IMR-90 (cell line): Measurements from ENCODE around the gene UBE3C. TPM values are rescaled to one million over a fixed set of nuclear protein-coding genes. Genes with fewer than 3 reads are reported as not detected.

Experiments used
- ATAC-seq: fragments of 200-7000 bp; cut with Tn5 transposase; 2 replicates; pipeline ENCODE4 v1.9.1; 2020; ENCODE audit warnings: low read depth, mild to moderate bottlenecking, moderate library complexity
- BruUV-seq: library from RNA; stranded (reverse); fragments of 400-500 nt; replicated peaks from 2 replicates; lab custom pipeline; 2021; lab: Mats Ljungman, UMichigan
- CTCF ChIA-PET: fragments of 300-600 bp; formaldehyde crosslinking; extraction: SDS; loops from one replicate; lab custom pipeline; 2021; ENCODE audit warnings: antibody characterized with exemption; lab: Yijun Ruan, JAX
- POLR2A ChIA-PET: fragments of 300-600 bp; sonication (Branson Sonifier 250); formaldehyde crosslinking; loops from one replicate; lab custom pipeline; 2022; ENCODE audit warnings: antibody characterized with exemption; ENCODE audit not compliant: unreplicated experiment; lab: Charles Lee
- DNase-seq: peaks from one replicate; pipeline ENCODE4 v3.0.0; 2013
- H2AFZ ChIP-seq: replicated peaks from 2 replicates; pipeline ENCODE3; 2013; ENCODE audit warnings: low read length, mild to moderate bottlenecking; ENCODE audit not compliant: poor library complexity
- H2AK5ac ChIP-seq: 2 replicates; pipeline ENCODE4 v1.6.1; 2013; ENCODE audit warnings: low read depth, low read length, inconsistent platforms
- H2AK9ac ChIP-seq: replicated peaks from 2 replicates; pipeline ENCODE3; 2013; ENCODE audit warnings: mild to moderate bottlenecking, low read depth, low read length, moderate library complexity; ENCODE audit not compliant: poor library complexity
- H2BK120ac ChIP-seq: 2 replicates; pipeline ENCODE4 v1.6.1; 2013; ENCODE audit warnings: low read depth, low read length, inconsistent platforms
- H2BK15ac ChIP-seq: 3 replicates; pipeline ENCODE4 v1.6.1; 2013; ENCODE audit warnings: low read depth, low read length, inconsistent platforms
- H2BK20ac ChIP-seq: 2 replicates; pipeline ENCODE4 v1.6.1; 2013; ENCODE audit warnings: low read depth, mild to moderate bottlenecking, inconsistent platforms, low read length, moderate library complexity
- H2BK5ac ChIP-seq: 2 replicates; pipeline ENCODE4 v1.6.1; 2013; ENCODE audit warnings: mild to moderate bottlenecking, low read depth, low read length, inconsistent platforms; ENCODE audit not compliant: poor library complexity, severe bottlenecking
- H3K14ac ChIP-seq: replicated peaks from 2 replicates; pipeline ENCODE4 v1.6.1; 2013; ENCODE audit warnings: low read depth, low read length, inconsistent platforms
- H3K18ac ChIP-seq: 2 replicates; pipeline ENCODE4 v1.6.1; 2013; ENCODE audit warnings: low read depth, low read length, control low read depth
- H3K23ac ChIP-seq: 2 replicates; pipeline ENCODE4 v1.6.1; 2013; ENCODE audit warnings: low read depth, low read length, inconsistent platforms
- H3K27ac ChIP-seq: 2 replicates; pipeline ENCODE4 v1.5.1; 2013; ENCODE audit warnings: mild to moderate bottlenecking, control low read depth, low read length; ENCODE audit not compliant: insufficient read depth
- H3K27me3 ChIP-seq: 2 replicates; pipeline ENCODE4 v1.6.1; 2013; ENCODE audit warnings: low read length; ENCODE audit not compliant: control insufficient read depth, insufficient read depth
- H3K36me3 ChIP-seq: 2 replicates; pipeline ENCODE4 v1.6.1; 2013; ENCODE audit warnings: low read length, mixed read lengths; ENCODE audit not compliant: control insufficient read depth, insufficient read depth
- H3K4ac ChIP-seq: 2 replicates; pipeline ENCODE4 v1.6.1; 2013; ENCODE audit warnings: low read depth, low read length, inconsistent platforms
- H3K4me1 ChIP-seq: 2 replicates; pipeline ENCODE4 v1.6.1; 2013; ENCODE audit warnings: low read length, mixed read lengths; ENCODE audit not compliant: control insufficient read depth, insufficient read depth
- H3K4me2 ChIP-seq: 2 replicates; pipeline ENCODE4 v1.6.1; 2013; ENCODE audit warnings: low read depth, mild to moderate bottlenecking, control low read depth, low read length, moderate library complexity
- H3K4me3 ChIP-seq: 2 replicates; pipeline ENCODE4 v1.5.1; 2013; ENCODE audit warnings: low read depth, mild to moderate bottlenecking, control low read depth, low read length, moderate library complexity; ENCODE audit not compliant: insufficient read depth
- H3K56ac ChIP-seq: 2 replicates; pipeline ENCODE4 v1.6.1; 2013; ENCODE audit warnings: low read length, inconsistent platforms; ENCODE audit not compliant: insufficient read depth; ENCODE audit errors: extremely low read depth
- H3K79me1 ChIP-seq, 2 experiments: 2 replicates each; pipeline ENCODE4 v1.6.1; 2013; ENCODE audit warnings: low read length in 2 of 2, inconsistent platforms in 1 of 2, low read depth in 1 of 2
- H3K9ac ChIP-seq: 2 replicates; pipeline ENCODE4 v1.6.1; 2013; ENCODE audit warnings: low read depth, low read length, control low read depth
- H3K9me1 ChIP-seq: 2 replicates; pipeline ENCODE4 v1.6.1; 2013; ENCODE audit warnings: low read length, inconsistent platforms; ENCODE audit not compliant: insufficient read depth
- H3K9me3 ChIP-seq: 2 replicates; pipeline ENCODE4 v1.6.1; 2013; ENCODE audit warnings: low read length; ENCODE audit not compliant: control insufficient read depth, insufficient read depth
- H4K20me1 ChIP-seq: 2 replicates; pipeline ENCODE4 v1.6.1; 2013; ENCODE audit warnings: low read length, inconsistent platforms; ENCODE audit not compliant: insufficient read depth
- H4K5ac ChIP-seq: 2 replicates; pipeline ENCODE4 v1.6.1; 2013; ENCODE audit warnings: mild to moderate bottlenecking, low read depth, low read length, control low read depth
- H4K8ac ChIP-seq, 2 experiments: 2 replicates each; pipeline ENCODE4 v1.6.1; 2013; ENCODE audit warnings: low read depth in 2 of 2, low read length in 2 of 2, control low read depth in 1 of 2, inconsistent platforms in 1 of 2
- H4K91ac ChIP-seq: 2 replicates; pipeline ENCODE4 v1.6.1; 2013; ENCODE audit warnings: low read depth, low read length, inconsistent platforms; ENCODE audit not compliant: insufficient read depth
- BHLHE40 ChIP-seq: fragments of 150-350 bp; IDR thresholded peaks from 2 replicates; pipeline ENCODE4 v1.6.1; 2016; ENCODE audit warnings: mild to moderate bottlenecking, low read depth, low read length
- CEBPB ChIP-seq: IDR thresholded peaks from 2 replicates; pipeline ENCODE4 v1.6.1; 2012; ENCODE audit warnings: low read depth, low read length, improper control_type of control experiment
- ELK1 ChIP-seq: fragments of 150-350 bp; IDR thresholded peaks from 2 replicates; pipeline ENCODE4 v1.6.1; 2016; ENCODE audit warnings: low read depth, mild to moderate bottlenecking, low read length, moderate library complexity, borderline replicate concordance
- FOS ChIP-seq: fragments of 150-350 bp; IDR thresholded peaks from 2 replicates; pipeline ENCODE4 v1.6.1; 2016; ENCODE audit warnings: low read depth, low read length
- MAFK ChIP-seq: IDR thresholded peaks from 2 replicates; pipeline ENCODE4 v1.6.1; 2012; ENCODE audit warnings: low read depth, low read length, improper control_type of control experiment
- MAZ ChIP-seq: IDR thresholded peaks from 2 replicates; pipeline ENCODE4 v1.6.1; 2012; ENCODE audit warnings: low read depth, mild to moderate bottlenecking, low read length, improper control_type of control experiment, moderate library complexity, borderline replicate concordance
- MXI1 ChIP-seq: IDR thresholded peaks from 2 replicates; pipeline ENCODE4 v1.6.1; 2012; ENCODE audit warnings: low read depth, mild to moderate bottlenecking, low read length, moderate library complexity, borderline replicate concordance
- NFE2L2 ChIP-seq: fragments of 150-350 bp; IDR thresholded peaks from 2 replicates; pipeline ENCODE4 v1.6.1; 2016; ENCODE audit warnings: low read depth, mild to moderate bottlenecking, low read length
- POLR2A ChIP-seq: IDR thresholded peaks from 2 replicates; pipeline ENCODE4 v1.6.1; 2012; ENCODE audit warnings: mild to moderate bottlenecking, low read depth, low read length
- RAD21 ChIP-seq: IDR thresholded peaks from 2 replicates; pipeline ENCODE4 v1.6.1; 2012; ENCODE audit warnings: low read length, improper control_type of control experiment
- RFX5 ChIP-seq: IDR thresholded peaks from 2 replicates; pipeline ENCODE4 v1.8.0; 2012; ENCODE audit warnings: low read depth, mild to moderate bottlenecking, low read length, moderate library complexity
- SMC3 ChIP-seq: fragments of 150-350 bp; IDR thresholded peaks from 2 replicates; pipeline ENCODE4 v1.6.1; 2016; ENCODE audit warnings: low read depth, mild to moderate bottlenecking, antibody characterized with exemption, low read length, moderate library complexity
- USF2 ChIP-seq: fragments of 150-350 bp; IDR thresholded peaks from 2 replicates; pipeline ENCODE4 v1.6.1; 2017; ENCODE audit warnings: mild to moderate bottlenecking, antibody characterized with exemption, low read length, low read depth
- WGBS, 2 experiments: methylation state at CpG; one replicate each; pipeline versions ENCODE4 v1.1.5 to v1.1.7; 2013; ENCODE audit warnings: missing lambda C conversion rate in 2 of 2; ENCODE audit not compliant: insufficient read length in 1 of 2; ENCODE audit errors: extremely low coverage in 2 of 2; 5-methylcytosine and 5-hydroxymethylcytosine counted together
- dilution Hi-C: fragments of 300-500 bp; cut with HindIII; formaldehyde crosslinking; loops from one replicate; pipeline ENCODE4 v1.14.3; 2018; ENCODE audit warnings: low sequenced_read_pairs; ENCODE audit not compliant: unreplicated experiment
- in situ Hi-C: fragments of 300-500 bp; cut with MboI; formaldehyde crosslinking; loops from 3 replicates; pipeline ENCODE4 v1.14.3; 2019; ENCODE audit warnings: low sequenced_read_pairs, inconsistent platforms, mixed read lengths
- intact Hi-C: fragments of 100-400 bp; cut with micrococcal nuclease; formaldehyde crosslinking; loops from 2 replicates; pipeline ENCODE4 v1.10.0; 2022
- polyA plus RNA-seq, 3 experiments: library from polyadenylated mRNA; depleted of rRNA; stranded (reverse); fragments of >200 nt; gene quantifications; 2 replicates each; pipeline ENCODE4 v1.2.3, GENCODE V29; 2012; ENCODE audit warnings: low replicate concordance in 1 of 3
- total RNA-seq: library from RNA; depleted of rRNA; stranded (reverse); fragments of >200 nt; gene quantifications from 2 replicates; pipeline ENCODE4 v1.2.3, GENCODE V29; 2012

UBE3C gene
- total and polyA plus RNA-seq, 2 of the 4 experiments (the other 2 are of a cell fraction), result 43.0 to 60.6 TPM

DNA sequence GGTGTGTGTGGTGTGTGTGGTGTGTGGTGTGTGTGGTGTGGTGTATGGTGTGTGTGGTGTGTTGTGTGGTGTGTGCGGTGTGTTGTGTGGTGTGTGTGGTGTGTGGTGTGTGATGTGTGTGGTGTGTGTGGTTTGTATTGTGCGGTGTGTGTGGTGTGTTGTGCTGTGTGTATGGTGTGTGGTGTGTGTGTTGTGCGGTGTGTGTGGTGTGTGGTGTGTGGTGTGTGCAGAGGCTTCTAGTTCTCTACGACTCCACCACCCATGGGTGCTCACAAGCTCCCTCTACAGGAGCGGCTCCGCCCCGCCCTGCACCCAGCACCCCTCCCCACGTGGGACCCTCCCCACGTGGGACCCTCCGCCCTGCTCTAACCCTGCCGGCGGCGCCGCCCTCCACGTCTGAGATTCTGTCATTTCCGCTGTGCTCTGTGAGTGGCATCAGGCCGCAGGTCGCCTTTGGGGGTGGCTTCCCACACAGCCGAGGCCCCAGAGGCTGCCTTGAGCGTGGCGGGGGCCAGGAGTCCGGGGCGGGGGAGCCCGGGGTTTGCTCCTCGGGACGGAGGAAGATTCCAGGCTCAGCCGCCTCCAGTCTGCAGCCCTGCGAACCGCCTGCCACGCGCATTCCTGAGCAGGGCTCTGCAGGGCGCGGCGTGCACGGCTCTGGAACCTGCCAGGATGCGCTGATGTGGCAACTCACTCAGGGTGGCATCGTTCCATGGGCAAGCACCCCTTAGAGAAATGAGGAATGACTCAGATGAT lies 161.1 kb downstream of the UBE3C start (continued):
- no peak for TF ChIP-seq USF2

- no peak overlapping the region for H4K91ac ChIP-seq
- no peak overlapping the region for H3K14ac ChIP-seq
- no peak overlapping the region for H2BK120ac ChIP-seq
- no TSS peak for BruUV-seq
- in situ Hi-C loops (no loop called here), intact Hi-C loops (no loop called here), dilution Hi-C loops (no loop called here)
- DNase-seq, result no peak
- H3K9ac ChIP-seq, result no peak overlapping the region
- ChIA-PET POLR2A (no interaction called here), CTCF (no interaction called here)
- no peak overlapping the region; the same call in 1 of the 2 replicates for H3K4ac ChIP-seq
- H2BK5ac ChIP-seq, result no peak overlapping the region
- no peaks in the 10 kb centered on the region for H4K20me1 ChIP-seq
- no peaks in the 10 kb centered on the region for H3K36me3 ChIP-seq
- peaks cover 2% of the 10 kb centered on the region; the same call in 1 of the 2 replicates for H3K4me1 ChIP-seq
- no peak overlapping the region for H4K8ac ChIP-seq
- no peak overlapping the region for H2AK9ac ChIP-seq
- H3K9me3 ChIP-seq, result no peaks in the 10 kb centered on the region
- peak overlapping the region; percentile 78 for H2AFZ ChIP-seq
- TF ChIP-seq NFE2L2 (no peak), CEBPB (no peak), BHLHE40 (no peak), SMC3 (no peak), POLR2A (no peak), MAZ (no peak), FOS (no peak), ELK1 (no peak), MXI1 (no peak), MAFK (no peak), USF2 (no peak), RFX5 (no peak), RAD21 (no peak)
- WGBS, 2 experiments, result 82% methylated on average over 17 of the region's 29 CpGs; no CpG with 5 or more reads in 1 of the 2 experiments
- no peak overlapping the region for H3K4me2 ChIP-seq
- H3K27me3 ChIP-seq, result no peaks in the 10 kb centered on the region; the same call in 1 of the 2 replicates
- peaks cover 18% of the 10 kb centered on the region for H3K9me1 ChIP-seq
- H3K56ac ChIP-seq, result no peak overlapping the region
- H2AK5ac ChIP-seq, result peak overlapping the region; percentile 16; the same call in 1 of the 2 replicates
- H3K18ac ChIP-seq, result no peak overlapping the region
- peak overlapping the region; percentile 45; the same call in 1 of the 2 replicates for H2BK20ac ChIP-seq
- peaks cover 0 to 9% of the 10 kb centered on the region in 2 experiments; a peak in 1 of 4 replicates for H3K79me1 ChIP-seq
- H4K5ac ChIP-seq, result no peak overlapping the region
- no peak overlapping the region for H3K27ac ChIP-seq
- H2BK15ac ChIP-seq, result no peak overlapping the region
- H3K23ac ChIP-seq, result no peak overlapping the region
- ATAC-seq, result no peak
- no peak overlapping the region for H3K4me3 ChIP-seq
Observed at GRCh38 chr7:157300369-157300825, 161.7 kb downstream of the UBE3C start.
